IPS-NIHi7 (cell line): ENCODE results near the gene RAB3C.

ENCODE experiments used
- DNase-seq: peaks from one replicate; pipeline ENCODE4 v3.0.0; 2012; ENCODE audit warnings: mixed read lengths; ENCODE audit errors: extremely low spot score

Gene RAB3C

DNA sequence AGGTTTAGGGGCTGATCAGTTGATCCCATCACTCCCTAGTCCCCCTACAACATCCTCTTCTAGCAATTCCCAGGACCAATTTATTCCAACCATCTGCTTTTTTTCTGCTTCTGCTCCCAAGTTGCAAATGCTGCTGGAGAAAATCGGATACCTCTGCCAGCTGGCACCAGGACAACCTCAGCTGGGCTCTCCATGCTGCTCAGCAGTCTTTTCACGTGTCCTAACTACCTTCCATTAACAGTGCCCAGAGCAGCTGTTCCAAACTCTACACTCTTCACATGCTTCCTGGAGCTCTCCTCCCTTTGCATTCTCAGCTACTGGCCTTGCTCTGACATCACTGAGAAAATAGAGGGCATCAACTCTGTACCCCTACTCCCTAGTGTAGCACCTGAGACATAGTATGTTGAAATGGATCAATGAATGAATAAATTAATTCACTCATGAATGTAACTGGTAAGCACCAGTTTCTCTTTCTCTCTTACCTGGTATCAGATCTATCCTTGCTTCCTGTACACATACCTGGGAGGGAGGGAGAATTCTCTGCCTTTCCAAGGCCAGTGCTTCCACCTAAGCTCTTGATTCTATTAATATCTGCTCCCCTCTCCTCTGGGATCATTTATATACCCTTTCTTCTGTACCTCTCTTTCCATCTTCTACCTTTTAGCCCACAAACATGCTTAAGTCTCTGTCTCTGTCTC lies 191.0 kb downstream of the RAB3C start:
- no peak for DNase-seq

DNA sequence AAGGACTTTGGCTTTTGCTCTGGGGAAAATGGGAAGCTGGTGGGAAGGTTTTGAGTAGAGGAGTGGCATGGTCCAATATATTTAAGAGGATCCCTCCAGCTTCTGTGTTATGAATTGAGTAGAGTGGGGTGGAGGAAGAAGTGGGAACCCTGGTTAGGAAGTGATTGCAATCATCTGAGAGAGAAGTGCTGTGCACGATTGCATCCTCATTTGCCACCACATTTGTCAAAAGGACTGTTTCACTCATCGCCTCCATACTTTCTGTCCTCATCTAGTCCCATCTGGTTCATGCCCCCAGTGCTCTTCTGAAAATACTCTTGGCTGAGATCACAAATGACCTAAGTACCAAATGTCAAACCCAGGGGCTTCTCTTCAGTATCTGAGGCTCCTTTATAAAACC lies 192.1 kb downstream of the RAB3C start:
- no peak for DNase-seq

DNA sequence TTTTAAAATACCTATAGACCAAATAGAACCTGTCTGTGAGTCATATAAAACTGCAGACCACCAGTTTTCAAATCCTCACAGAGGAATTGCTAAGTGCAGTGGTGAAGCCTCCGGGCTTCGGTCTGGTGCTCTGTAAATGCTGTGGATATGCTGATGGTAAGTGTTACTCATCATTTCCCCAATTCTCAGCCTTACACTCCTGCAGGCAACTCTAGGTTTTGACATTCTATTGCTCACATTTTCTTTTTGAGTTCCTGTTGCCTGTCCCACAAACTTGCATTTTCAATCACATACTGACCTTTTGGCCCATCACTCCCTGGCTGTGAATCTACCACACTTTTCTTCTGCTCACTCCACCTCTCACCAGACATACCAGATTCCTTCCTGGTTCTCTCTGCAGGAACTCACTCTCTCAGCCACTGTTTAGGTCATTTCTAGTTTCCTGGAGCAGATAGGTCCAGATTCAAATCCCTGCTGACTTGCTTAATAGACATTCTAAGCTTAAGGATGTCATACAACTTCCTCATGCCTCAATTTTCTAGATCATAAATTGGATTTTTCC lies 192.9 kb downstream of the RAB3C start:
- no peak for DNase-seq

DNA sequence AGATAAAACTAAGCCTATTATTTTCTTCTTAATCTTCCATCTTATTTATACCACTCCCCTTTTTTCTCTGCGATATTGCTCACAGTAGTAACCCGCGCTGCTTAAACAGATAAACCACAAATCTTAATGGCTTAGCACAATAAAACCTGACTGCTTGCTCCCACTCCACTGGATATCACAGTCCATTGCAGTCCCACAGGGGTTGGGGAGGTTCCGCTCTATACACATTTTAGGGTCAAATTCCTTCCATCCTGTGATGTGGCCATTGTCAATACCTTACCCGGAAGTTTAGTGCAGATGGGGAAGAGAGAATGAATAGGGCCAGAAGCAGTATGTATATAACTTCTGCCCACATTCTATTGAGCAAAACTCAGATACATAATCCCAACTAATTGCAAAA lies 193.7 kb downstream of the RAB3C start:
- no peak for DNase-seq

DNA sequence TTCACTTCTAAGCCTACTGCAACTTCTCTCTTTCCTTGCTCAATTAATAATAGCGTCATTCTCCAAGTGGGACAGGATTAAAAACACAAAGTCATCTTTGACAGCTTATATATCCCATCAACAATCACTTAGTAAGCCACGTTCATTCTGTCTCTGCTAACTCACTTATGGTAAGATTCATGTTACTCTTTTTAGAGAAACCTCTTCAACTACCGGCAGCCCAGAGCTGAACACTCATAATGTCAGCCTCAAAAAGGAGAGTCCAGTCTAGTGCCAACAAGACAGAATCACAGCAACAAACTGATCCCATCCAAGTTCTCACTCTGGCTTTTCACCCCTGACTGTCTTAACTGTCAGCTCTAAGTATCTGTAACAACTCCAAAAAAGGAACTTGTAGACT lies 196.0 kb downstream of the RAB3C start:
- DNase-seq = no peak

DNA sequence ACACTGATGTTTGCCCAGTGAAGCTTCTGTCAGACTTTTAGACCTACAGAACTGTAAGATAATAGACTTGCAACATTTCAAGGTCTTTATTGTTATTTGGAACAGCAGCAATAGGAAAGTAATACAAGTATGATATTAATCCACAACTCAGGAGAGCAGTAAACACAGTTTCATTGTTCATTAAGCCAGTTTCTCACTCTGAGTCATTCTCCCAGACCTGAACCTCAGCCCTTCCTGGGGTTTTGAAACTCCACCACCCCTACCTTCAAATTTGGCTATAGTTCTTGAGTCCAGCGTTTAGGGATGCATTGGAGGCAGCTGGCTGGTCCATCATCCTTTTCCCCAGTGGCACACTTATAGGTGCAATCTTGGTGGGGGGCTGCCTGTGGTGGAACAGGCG lies 203.2 kb downstream of the RAB3C start:
- no peak for DNase-seq

DNA sequence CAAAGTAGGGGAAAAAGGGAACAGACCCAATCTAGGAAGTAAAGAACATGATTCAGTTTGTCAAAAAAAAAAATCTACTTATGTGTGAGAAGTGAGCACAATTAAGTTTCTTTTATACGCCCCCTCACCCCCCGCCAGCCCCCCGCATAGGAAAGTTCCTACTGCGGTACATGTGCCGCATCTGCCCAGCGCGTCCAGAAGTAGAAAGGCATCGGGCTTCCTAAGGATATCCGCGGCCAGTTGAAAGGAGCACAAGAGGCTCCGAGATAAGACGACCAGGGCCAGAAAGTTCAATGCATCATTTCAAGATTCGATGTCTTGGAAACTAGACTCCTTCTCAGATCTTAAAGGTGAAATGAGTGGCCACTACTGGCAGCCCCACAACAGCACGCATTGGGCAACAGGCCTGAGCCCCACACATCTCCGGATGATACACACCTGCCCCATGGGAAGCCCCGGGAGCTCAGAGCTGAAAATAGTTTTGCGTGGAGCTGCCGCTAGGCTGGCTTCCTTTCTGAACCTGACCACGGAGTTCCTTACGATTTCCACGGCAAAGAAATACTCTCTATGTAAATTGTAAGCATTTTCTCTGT lies 203.9 kb downstream of the RAB3C start:
- no peak for DNase-seq

DNA sequence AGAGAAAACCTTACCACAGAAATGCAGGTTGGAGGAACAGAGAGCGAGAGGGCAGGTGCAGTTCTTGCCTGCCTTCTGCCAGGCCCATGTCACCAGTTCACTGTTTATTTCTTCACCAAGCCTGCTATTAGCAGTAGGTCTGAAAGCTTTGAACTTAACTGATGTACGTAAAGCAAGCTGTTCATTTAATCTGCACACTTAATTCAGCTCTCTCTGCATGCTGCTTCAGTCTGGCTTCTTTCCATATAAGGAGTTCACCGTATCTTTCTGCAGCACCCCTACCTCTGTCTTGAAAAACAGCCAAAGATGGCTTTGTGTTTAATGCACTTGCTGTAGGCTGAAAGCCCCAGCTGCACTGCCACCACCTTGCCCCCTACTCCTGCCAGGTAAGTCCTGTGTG lies 205.1 kb downstream of the RAB3C start:
- DNase-seq = no peak

DNA sequence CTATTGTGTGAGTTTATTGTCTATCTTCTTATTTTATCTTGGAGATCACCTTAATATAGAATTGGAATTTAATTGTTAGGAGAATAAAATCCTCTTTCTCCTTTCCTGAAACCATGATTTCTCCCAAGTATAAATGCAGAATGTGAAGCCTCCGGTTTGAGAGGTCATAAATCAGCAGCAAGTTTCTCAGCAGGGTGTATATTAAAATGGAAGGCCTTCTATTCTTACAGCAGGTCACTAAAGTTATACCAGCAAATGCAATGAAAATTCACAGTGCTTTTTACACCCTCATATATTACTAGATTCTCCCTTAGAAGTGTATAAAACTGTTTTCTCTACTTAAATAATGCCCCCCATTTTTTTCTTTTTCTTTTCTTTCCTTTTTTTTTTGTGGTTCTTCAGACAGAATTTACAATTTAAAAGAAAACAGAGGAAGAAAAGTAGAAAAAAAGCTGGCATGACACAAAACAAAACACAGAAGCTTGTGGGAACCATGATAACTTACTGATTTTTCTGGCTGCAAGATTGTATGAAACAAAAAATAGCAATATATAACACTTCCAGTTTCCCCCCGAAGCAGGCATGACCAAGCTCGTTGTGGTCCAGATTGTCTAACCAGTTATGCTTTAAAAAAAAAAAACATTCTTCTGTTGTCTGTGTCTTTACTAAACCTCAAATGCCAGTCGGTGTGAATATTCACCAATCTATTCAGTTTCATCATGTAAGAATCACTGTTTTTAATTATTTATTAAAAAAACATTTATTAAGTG lies 211.2 kb downstream of the RAB3C start:
- DNase-seq = no peak

DNA sequence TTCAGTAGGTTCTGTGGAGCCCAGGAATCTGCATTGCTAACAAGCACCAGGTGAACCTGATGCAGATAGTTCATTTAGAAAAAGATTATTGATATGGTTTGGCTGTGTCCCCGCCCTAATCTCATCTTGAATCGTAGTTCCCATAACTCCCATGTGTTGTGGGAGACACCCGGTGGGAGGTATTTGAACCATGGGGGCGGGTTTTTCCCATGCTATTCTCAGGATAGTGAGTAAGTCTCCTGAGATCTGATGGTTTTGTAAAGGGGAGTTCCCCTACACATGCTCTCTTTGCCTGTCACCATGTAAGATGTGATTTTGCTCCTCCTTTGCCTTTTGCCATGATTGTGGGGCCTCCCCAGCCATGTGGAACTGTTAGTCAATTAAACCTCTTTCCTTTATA lies 212.0 kb downstream of the RAB3C start:
- no peak for DNase-seq

DNA sequence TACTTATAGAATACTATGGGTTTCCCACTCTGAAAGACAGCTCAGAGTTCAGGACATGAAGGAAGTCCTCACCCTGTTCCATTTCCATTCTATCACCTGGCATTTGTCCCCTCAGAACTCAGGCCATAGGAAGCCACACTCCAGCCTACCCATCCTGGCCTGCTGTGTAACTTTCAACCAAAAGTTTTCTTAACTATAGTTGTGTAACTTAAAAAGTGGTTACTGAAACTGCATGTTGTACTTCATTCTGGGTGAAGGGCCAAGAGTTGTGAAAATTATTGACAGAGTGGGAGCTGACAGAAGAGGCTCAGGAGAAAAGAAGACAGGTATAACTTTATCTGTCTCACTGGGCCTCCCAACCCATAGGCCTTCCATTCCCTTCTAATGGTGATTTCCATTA lies 212.5 kb downstream of the RAB3C start:
- DNase-seq = no peak

DNA sequence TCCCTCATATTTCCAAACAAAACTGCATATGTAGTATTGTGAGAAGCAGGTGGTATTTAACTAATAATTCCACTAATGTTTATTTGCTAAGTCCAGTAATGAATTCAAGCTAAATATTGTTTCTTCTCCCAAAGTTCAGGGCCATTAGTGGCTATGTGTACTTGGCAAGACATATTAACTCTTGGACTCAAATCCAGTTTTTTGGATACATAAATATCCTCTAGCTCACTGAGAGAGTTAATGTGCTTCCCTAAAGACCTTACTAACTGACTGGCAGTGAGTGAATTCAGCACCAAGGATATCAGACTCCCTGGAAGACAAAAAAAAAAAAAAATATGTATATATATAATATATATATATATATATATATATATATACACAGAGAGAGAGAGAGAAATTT lies 214.1 kb downstream of the RAB3C start:
- no peak for DNase-seq

DNA sequence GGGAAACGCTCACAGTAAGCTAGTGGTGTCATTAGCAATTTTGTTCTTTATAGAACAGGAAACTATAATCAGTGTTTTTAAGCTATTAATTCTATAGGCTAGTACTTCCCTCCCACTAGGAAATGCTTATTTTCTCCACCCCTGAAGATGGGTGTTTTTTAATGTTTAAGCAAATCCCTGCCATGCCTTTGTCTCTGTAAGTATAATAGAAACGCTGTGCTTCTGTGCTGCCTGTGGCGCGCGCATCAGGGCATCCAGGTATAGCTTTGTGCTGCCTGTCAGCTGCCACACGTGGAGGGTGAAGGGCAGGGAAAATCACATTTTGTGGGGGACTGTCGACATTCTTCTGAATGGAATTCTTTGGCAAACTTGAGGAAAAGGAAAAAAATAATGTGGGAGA lies 217.5 kb downstream of the RAB3C start:
- no peak for DNase-seq

DNA sequence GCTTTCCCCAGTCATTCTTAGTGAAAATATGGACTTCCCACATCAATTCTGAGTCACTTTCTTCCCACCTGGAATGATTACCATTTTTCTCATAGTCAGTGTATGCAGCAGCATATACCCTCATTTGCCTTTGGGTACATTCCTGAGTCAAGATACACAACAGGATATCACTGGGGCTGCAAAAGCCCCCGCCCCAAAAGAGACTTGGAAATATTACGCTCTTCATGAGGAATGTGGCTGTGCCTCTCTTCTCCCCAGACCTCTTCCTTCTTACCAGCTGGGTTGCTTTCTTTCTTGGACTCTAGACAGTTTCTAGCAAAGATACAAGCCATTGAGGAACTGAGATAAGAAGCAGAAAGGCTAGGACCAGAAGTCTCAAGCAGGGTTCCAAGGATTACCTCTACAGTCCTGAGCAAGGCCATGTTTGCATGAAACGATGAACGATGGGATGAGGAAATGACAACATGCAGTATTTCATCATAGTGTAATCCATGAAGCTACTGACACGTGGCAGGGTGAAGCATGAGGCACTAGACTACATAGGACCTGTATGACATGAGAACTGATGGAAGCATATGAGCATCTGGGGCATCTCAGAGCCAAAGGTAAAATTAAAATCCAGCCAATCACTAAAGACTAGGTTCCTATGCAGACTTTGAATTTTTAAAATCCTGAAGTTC lies 218.1 kb downstream of the RAB3C start:
- DNase-seq = no peak

DNA sequence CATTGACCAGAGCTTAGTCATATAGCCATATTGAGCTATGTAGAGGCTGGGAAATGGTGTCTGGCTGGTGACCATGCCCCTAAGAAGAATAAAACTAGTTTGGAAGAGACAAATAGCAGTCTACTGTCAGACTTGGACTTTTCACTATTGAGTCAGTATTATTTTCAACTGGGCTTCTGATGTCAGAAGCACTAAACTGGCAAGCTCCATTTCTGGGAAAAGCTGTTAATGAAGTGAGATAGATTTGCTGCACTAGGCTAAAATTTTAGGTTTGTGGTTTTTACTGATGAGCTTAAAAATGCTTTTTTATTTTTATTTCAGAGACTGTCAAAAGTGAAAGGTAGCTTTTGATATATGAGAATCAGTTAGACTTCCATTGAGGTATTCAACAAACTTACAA lies 220.2 kb downstream of the RAB3C start:
- DNase-seq = no peak

DNA sequence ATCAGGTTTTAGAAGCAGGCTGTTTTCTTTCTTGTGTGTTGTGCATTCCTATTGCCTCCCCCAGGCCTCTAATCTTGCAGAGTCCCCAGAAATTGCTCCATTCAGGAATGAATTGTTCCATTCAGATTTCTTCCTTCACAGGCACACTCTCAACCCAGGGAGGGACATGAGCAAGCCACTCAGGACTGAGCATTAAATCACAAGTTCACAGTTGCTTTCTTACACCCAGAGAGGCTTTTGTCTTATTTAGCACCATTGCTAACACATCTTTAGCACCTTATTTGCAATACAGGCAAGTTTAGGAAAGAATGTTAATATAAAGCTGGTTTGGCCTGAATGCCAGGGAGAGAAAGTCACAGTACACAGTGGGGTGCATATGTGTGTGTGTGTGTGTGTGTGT lies 221.4 kb downstream of the RAB3C start:
- DNase-seq = no peak

DNA sequence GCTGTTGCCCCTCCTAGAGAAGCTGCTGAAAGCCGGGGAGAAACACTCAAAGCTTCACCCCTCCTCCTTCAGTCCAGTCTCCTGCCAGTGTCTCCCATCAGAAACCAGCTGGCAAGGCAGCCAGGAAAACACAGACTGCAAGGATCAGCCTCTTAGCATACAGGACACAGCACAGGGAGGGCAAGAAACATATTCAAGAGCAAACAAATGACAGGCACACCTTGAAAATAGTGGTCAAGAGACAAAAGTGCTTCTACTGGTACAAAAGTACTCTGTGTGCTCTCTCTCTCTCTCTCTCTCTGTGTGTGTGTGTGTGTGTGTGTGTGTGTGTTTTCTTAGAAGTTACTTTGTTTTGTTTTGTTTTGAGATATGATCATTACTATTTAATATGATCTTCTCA lies 227.2 kb downstream of the RAB3C start:
- DNase-seq = no peak

DNA sequence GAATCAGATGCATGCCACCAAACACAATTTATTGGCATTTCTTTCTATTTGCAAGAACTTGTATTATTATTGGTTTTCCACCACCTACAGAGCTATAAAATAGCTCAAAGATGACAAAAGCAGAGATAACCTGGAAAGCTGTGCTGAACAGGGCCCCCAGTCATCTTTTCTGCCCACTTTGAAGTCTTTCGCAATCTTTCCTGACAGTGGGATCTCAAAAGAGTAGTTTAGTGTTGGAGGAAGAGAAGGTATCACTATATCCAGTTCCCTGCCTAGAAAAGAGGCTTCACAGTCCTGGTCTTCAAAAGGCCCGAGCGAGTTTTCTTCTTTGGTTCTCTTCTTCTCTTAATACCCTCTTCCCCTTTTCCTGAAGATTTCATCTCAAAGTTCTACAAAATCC lies 231.0 kb downstream of the RAB3C start:
- no peak for DNase-seq

DNA sequence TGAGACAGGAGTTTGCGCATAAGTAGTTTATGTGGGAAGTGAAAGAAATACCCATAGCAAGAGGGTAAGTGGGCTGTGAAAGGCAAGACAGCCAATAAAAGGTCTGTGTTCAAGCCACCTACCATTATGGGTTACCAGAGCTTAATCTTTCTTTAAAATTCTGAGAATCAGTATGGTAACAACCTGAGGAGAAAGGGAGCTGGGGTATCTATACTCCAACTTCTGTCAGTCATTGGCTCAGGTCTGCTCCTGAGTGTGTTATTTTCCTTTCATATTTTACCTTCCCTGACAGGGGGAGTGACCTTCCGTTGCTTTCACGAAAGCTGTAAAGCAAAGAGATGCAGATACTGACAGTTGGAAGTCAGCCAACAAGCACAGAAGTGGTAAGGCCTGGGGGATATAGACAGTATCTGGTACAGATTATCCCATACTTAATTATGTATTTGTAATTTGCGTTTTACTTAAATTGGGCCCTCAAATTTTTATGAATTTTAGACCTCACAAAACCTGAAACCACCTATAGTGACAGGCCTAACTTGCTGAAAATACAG lies 233.4 kb downstream of the RAB3C start:
- DNase-seq = no peak

DNA sequence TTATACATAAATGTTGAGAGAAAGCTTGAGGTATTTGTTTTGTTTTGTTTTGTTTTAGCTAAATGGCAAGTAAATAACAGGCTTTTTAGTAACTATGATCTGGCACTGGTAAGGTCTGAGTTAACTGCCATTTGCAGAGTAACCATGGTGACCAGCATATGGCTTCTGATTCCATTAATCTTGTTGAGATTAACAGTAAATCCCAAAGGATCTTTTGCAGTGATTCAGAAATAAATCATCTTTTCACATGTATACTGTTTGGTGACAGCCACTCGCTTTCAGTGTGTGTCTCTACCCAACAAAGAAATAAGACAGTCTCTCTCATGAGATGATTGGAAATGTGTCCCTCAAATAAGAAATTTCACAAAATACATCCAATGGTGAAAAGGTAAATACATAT lies 235.6 kb downstream of the RAB3C start:
- no peak for DNase-seq

DNA sequence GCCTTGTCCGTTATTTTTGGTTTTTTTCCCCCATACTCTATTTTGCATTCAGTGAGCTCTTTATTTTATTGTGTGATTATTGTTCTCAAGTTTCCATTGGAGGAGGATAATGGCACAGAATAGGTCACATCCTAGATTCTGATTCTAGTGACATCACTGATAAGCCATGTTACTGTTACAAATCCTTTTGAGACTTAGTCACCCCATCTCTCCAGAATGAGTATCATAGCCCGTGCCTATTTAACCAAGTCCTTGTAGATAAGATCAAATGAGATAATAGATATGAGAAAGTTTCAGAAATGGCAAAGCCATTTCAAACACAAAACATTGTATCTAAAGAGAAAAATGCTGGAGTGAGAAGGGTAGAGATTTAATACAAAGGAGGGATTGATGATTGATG lies 242.6 kb downstream of the RAB3C start:
- no peak for DNase-seq

DNA sequence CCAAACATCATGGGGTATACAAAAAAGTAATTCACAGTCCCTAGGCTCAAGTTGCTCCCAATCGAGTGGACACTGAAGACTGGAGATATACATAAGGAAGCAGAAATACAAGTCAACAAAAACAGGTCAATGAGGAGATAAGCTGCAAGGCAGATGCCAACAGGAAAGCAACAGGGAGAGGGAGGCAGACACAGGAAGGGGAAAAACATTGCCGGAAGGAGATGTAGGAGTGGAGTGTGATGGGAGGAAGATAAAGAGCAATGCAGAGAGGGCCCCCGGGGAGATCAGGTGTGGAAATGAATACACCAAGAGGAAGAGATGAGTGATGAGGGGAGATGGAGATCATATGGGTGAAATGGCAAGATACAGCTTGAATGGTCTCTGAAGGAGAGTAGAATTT lies 243.0 kb downstream of the RAB3C start:
- no peak for DNase-seq
